ENCODE results near the gene PFKM. TPM values are rescaled to one million over a fixed set of nuclear protein-coding genes. Genes with fewer than 3 reads are reported as not detected.

Gene PFKM
- total and polyA plus RNA-seq, 9 of the 15 experiments (the other 6 are each of a cell fraction or from before 2014, with no cell fraction given): 16.5 to 39.9 (median 31.7) TPM

GRCh38 chr12:48182631-48183030, 63.5 kb downstream of the PFKM start (continued):
- TF ChIP-seq, protein P1, sequence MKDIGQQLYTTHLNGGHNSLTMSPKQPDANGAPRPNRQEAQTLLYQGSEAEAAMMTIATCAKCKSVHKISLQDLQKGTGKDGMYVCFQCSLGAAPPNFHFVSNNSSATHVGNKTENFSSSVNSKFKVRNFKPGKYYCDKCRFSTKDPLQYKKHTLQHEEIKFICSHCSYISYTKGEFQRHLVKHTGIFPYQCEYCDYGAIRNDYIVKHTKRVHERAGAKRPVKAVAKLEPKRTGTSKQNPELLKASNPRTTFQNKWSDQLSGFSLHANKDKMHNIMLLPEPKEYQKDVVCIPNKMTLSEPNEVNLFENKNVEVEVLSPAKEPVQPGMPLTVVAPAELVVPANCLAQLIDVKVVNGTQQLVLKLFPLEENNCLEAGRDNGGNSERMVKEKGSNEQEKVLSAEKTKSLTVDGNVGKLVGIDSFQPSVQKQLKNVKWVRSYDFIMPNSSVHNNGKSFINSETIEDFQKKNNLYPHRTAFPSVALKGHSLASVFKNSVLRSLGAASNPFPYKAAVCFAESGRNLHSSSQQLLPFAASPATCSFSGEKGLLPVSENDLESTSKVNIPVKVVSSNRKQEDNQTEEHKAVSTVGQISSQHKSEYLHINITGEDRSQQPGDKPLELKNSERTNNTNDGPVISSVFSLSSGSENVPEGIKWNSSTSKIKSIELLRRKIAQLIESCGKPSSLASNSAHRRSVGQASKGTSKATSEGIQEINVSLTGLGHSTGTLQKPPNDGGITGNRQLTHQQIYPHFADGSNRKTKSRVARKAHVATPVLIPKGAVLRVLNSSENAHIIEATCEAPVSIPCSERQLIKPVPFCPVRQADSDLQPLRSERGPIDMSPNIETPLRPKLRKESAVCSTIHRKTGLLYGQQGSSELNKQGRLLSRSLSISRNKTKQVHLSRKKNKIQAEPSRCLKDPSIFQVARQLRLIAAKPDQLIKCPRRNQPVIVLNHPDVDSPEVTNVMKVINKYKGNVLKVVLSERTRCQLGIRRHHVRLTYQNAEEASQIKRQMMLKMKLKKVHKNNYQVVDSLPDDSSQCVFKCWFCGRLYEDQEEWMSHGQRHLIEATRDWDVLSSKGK (CRISPR knock-in tag; IDR thresholded peaks at IDR 0.05): no peak

- Histone ChIP-seq H3K36me3 (ENCODE audit: control insufficient read depth, insufficient read depth, low read length) (no peaks in the 10 kb centered on the region), H3K4me3 (peak within 1 kb of the TSS; percentile 34), H3K27me3 (ENCODE audit: control insufficient read depth in 2 of 2, insufficient read depth in 2 of 2, low read length in 2 of 2) (peaks cover 17 to 40% of the 10 kb centered on the region in 2 experiments; a peak in 4 of 5 replicates), H3K27ac (ENCODE audit: extremely low read depth, low read depth, low read length) (no peak within 1 kb of the TSS), H2AFZ (ENCODE audit: low read depth, low read length) (peak within 1 kb of the TSS; percentile 89), H3K9me3 (replicated peaks; ENCODE audit: control insufficient read depth, insufficient read depth, low read depth, low read length) (no peaks in the 10 kb centered on the region), H3K9ac (ENCODE audit: insufficient read depth in 1 of 2, low read depth in 2 of 2, low read length in 2 of 2) (peak within 1 kb of the TSS in 1 of 2 experiments; percentile 74; a peak in 2 of 4 replicates), H3K79me2 (ENCODE audit: control insufficient read depth, insufficient read depth, low read length) (no peaks in the 10 kb centered on the region), H3K4me2 (ENCODE audit: insufficient read depth, low read length) (peak within 1 kb of the TSS; percentile 82), H3K4me1 (replicated peaks in 1 of 2; ENCODE audit: control insufficient read depth in 2 of 2, insufficient read depth in 2 of 2, low read length in 2 of 2) (peaks cover 0 to 17% of the 10 kb centered on the region in 2 experiments; a peak in 3 of 5 replicates), H4K20me1 (replicated peaks; ENCODE audit: control insufficient read depth, insufficient read depth, low read length) (no peaks in the 10 kb centered on the region), H3K9me1 (ENCODE audit: control insufficient read depth, insufficient read depth, low read length) (peaks cover 3% of the 10 kb centered on the region)
- WGBS (ENCODE audit: insufficient coverage, low coverage, missing lambda C conversion rate): 7% methylated on average over 45 of the region's 61 CpGs
- ATAC-seq: peak; percentile 80
- ChIA-PET POLR2A (interaction anchor here (0.6 kb wide), 2 partner anchors 10 kb away, joined by 3 read pairs; no protein-coding TSS in a partner anchor), CTCF (ENCODE audit: low intra/inter-chr PET ratio) (interaction anchor here (0.5 kb wide), 1 partner anchor 137 kb away, joined by 4 read pairs; no protein-coding TSS in a partner anchor)
- peak; percentile 47 to 66 (median 64) for DNase-seq (ENCODE audit: extremely low read depth in 1 of 4, low spot score in 3 of 4)
- intact Hi-C loops (cut with micrococcal nuclease) (no loop called here), in situ Hi-C loops (cut with MboI) (no loop called here)
- no TSS peak for BruUV-seq (replicated peaks)
- FAIRE-seq: peak; percentile 52
- peak; percentile 68; the same call in 1 of the 2 replicates for TF ChIP-seq PREB (CRISPR knock-in tag; IDR thresholded peaks at IDR 0.05)
- TF ChIP-seq RBFOX2 (IDR thresholded peaks at IDR 0.05; ENCODE audit: low read depth, low read length): peak; percentile 31; the same call in 1 of the 2 replicates
- TF ChIP-seq ATF7 (IDR thresholded peaks at IDR 0.05): peak; percentile 50; the same call in 1 of the 2 replicates
- peak; percentile 79; the same call in 1 of the 2 replicates for TF ChIP-seq HDAC2 (IDR thresholded peaks at IDR 0.05)
- TF ChIP-seq CREB1 (IDR thresholded peaks at IDR 0.05): no peak
- peak; percentile 51; the same call in 1 of the 2 replicates for TF ChIP-seq CREB1 (CRISPR knock-in tag; IDR thresholded peaks at IDR 0.05)
- TF ChIP-seq RERE (CRISPR knock-in tag; IDR thresholded peaks at IDR 0.05; ENCODE audit: borderline replicate concordance): 0 out of 2 replicates have a peak, but pooled peaks have one; percentile 22
Measured at GRCh38 chr12:48183091-48183875, 64.1 kb downstream of the PFKM start, which contains the start of gene CCDC184. Gene CCDC184 (plus strand): TSS chr12:48183644. CDS start chr12:48184123, 479 bp downstream.
